HFFc6 (cell line): ENCODE measurements around the gene CCDC51. TPM values are rescaled to one million over a fixed set of nuclear protein-coding genes. Genes with fewer than 3 reads are reported as not detected.
"Not testable (repeated sequence)": the region's sequence is repeated elsewhere in the genome, so short reads cannot be mapped to it uniquely, and the experiment has no call there.

ENCODE experiments used
- DNase-seq: peaks from one replicate; pipeline ENCODE4 v3.0.0-alpha.2; 2018
- H3K27ac Mint-ChIP-seq: 2 replicates; pipeline ENCODE4 v1.8.0; 2020; ENCODE audit warnings: mild to moderate bottlenecking, mixed read lengths
- H3K27me3 Mint-ChIP-seq: 2 replicates; pipeline ENCODE4 v1.8.0; 2021; ENCODE audit warnings: mild to moderate bottlenecking, moderate library complexity, mixed read lengths; ENCODE audit not compliant: insufficient read depth
- H3K36me3 Mint-ChIP-seq: 2 replicates; pipeline ENCODE4 v1.8.0; 2021; ENCODE audit warnings: low read depth, mixed read lengths
- H3K4me1 Mint-ChIP-seq: 2 replicates; pipeline ENCODE4 v1.8.0; 2020; ENCODE audit warnings: low read depth, mixed read lengths
- H3K4me3 Mint-ChIP-seq: 2 replicates; pipeline ENCODE4 v1.8.0; 2020; ENCODE audit warnings: mild to moderate bottlenecking, moderate library complexity, mixed read lengths
- H3K9me3 Mint-ChIP-seq: 2 replicates; pipeline ENCODE4 v1.8.0; 2020; ENCODE audit warnings: mild to moderate bottlenecking, mixed read lengths
- total RNA-seq, 6 experiments: library from RNA; stranded (reverse); fragmentation: NEBNext Ultra II Directional; extraction: Animal tissue kit (Norgen Biotek cat#: 25700); gene quantifications; 2 replicates in 1 of 6; 3 replicates in 5 of 6; pipeline ENCODE4 v1.2.3, GENCODE V29; 2021
- TF ChIP-seq, protein P1 (sequence below): fragments of 200-600 bp; sonication (generic); IDR thresholded peaks from 2 replicates; pipeline ENCODE4 v1.5.0; 2021; ENCODE audit warnings: antibody characterized with exemption, mild to moderate bottlenecking

Gene CCDC51
- total RNA-seq, 6 experiments from 2014 or later, result 10.1 to 15.3 (median 12.5) TPM

DNA sequence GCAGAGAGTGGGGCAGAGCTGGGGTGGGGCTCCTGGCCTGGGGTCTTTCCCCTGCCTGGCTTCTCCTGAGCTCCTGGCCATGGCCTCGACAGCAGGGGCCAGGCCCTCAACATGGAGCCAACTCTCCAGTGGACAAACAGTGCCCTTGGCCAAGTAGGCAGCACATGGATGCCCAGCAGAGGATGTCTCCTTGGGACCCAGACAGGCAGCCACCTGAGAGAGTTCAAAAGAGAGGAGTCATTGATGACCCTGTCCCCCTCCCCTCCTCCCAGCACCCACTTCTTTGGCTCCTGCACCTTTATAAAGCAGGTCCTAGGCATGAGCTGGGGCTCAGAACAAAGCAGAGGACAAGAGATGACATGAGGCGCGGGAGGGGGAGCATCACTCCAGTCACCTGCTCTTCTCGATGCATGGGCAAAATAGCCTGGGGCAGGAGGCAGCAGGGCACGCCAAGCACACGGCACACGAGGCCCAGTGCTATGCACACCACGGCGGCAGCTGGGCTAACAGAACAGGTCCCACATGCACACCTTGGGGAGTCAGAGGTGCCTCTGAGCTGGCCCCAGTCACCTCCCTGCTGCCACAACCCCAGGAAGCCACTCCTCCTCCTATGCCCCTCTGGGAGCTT, 36.6 kb upstream of the CCDC51 start:
- Mint-ChIP-seq H3K27ac (no peak overlapping the region), H3K36me3 (peaks cover 9% of the 10 kb centered on the region), H3K27me3 (peaks cover 3% of the 10 kb centered on the region; the same call in 1 of the 2 replicates), H3K9me3 (no peaks in the 10 kb centered on the region), H3K4me3 (no peak overlapping the region), H3K4me1 (peaks cover 9% of the 10 kb centered on the region)
- DNase-seq, result no peak
- TF ChIP-seq, protein P1, sequence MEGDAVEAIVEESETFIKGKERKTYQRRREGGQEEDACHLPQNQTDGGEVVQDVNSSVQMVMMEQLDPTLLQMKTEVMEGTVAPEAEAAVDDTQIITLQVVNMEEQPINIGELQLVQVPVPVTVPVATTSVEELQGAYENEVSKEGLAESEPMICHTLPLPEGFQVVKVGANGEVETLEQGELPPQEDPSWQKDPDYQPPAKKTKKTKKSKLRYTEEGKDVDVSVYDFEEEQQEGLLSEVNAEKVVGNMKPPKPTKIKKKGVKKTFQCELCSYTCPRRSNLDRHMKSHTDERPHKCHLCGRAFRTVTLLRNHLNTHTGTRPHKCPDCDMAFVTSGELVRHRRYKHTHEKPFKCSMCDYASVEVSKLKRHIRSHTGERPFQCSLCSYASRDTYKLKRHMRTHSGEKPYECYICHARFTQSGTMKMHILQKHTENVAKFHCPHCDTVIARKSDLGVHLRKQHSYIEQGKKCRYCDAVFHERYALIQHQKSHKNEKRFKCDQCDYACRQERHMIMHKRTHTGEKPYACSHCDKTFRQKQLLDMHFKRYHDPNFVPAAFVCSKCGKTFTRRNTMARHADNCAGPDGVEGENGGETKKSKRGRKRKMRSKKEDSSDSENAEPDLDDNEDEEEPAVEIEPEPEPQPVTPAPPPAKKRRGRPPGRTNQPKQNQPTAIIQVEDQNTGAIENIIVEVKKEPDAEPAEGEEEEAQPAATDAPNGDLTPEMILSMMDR, result no peak

DNA sequence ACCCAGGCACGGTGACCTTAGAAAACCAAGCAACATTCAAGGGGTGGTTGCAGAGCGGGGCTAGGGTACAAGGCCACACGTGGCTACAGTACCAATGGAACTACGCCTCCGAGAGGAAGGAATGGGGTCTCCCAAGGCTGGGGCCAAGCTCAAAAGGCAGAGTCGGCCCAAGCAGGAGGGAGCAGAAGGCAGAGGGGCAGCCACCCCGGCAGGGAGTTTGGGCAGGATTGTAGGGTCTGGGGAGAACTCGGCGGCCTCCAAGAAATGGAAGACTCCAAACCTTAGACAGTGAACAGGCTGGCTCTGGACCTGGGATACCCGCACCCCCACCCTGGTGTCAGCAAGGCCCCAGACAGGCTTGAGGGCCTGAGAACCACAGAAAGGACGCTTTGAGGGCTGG, 35.3 kb upstream of the CCDC51 start:
- no peak overlapping the region for H3K4me3 Mint-ChIP-seq
- H3K9me3 Mint-ChIP-seq, result no peaks in the 10 kb centered on the region
- no peak overlapping the region for H3K27ac Mint-ChIP-seq
- H3K4me1 Mint-ChIP-seq, result peaks cover 9% of the 10 kb centered on the region
- H3K36me3 Mint-ChIP-seq, result peaks cover 7% of the 10 kb centered on the region
- DNase-seq, result no peak
- TF ChIP-seq, protein P1, result no peak
- peaks cover 3% of the 10 kb centered on the region; the same call in 1 of the 2 replicates for H3K27me3 Mint-ChIP-seq

DNA sequence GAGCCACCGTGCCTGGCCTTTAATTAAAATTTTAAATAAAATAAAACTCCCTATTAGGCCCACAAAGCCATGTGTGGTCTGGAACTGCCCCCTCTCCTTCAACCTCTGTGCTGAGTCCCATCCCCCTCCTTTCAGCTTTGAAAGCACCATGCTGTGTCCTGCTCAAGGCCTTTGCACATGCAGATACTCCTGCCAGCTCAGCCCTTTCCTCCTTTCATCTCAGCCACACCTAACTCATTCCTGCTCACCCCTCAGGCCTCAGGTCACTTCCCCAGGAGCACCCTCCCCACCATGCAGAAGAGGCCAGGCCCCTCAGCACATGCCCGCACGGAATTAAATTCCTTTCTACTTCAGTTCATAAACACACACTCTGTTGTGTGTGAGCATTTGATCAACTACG, 34.7 kb upstream of the CCDC51 start:
- no peak for DNase-seq
- no peaks in the 10 kb centered on the region for H3K9me3 Mint-ChIP-seq
- TF ChIP-seq, protein P1, result no peak
- peaks cover 15% of the 10 kb centered on the region for H3K4me1 Mint-ChIP-seq
- no peak overlapping the region for H3K27ac Mint-ChIP-seq
- H3K27me3 Mint-ChIP-seq, result peaks cover 3% of the 10 kb centered on the region
- peaks cover 5% of the 10 kb centered on the region; the same call in 1 of the 2 replicates for H3K36me3 Mint-ChIP-seq
- H3K4me3 Mint-ChIP-seq, result no peak overlapping the region

DNA sequence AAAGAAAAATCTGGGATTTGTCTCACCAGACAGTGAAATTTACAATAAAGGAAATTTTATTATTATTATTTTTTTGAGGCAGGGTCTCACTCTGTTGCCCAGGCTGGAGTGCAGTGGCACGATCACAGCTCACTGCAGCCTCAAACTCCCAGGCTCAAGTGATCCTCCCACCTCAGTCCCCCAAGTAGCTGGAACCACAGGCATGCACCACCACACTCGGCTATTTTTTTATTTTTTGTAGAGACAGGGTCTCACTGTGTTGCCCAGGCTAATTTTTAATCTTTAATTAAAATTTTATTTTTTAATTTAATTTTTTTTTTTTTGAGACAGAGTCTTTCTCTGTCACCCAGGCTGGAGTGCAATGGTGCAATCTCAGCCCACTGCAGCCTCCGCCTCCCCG, 34.1 kb upstream of the CCDC51 start:
- not testable (repeated sequence) for DNase-seq, H3K4me3 Mint-ChIP-seq, H3K36me3 Mint-ChIP-seq, H3K27me3 Mint-ChIP-seq, H3K9me3 Mint-ChIP-seq, H3K27ac Mint-ChIP-seq
- peaks cover 21% of the 10 kb centered on the region for H3K4me1 Mint-ChIP-seq

DNA sequence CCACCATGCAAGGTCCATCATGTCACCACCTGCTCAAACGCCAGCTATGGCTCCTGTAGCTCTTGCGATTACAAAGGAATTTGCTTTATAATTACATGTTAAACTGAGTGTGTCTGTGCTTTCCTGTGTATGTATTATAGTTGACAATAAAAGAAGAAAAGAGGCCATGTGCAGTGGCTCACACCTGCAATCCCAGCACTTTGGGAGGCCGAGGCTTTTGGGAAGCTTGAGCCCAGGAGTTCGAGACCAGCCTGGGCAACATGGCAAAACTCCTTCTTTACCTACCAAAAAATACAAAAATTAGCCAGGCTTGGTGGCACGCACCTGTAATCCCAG, 33.7 kb upstream of the CCDC51 start:
- peak overlapping the region; percentile 100 for H3K27ac Mint-ChIP-seq
- no peaks in the 10 kb centered on the region for H3K9me3 Mint-ChIP-seq
- no peak for DNase-seq
- TF ChIP-seq, protein P1, result no peak
- H3K27me3 Mint-ChIP-seq, result peaks cover 5% of the 10 kb centered on the region
- H3K4me1 Mint-ChIP-seq, result peaks cover 25% of the 10 kb centered on the region
- H3K36me3 Mint-ChIP-seq, result peaks cover 11% of the 10 kb centered on the region; the same call in 1 of the 2 replicates
- H3K4me3 Mint-ChIP-seq, result peak overlapping the region; percentile 99; the same call in 1 of the 2 replicates

DNA sequence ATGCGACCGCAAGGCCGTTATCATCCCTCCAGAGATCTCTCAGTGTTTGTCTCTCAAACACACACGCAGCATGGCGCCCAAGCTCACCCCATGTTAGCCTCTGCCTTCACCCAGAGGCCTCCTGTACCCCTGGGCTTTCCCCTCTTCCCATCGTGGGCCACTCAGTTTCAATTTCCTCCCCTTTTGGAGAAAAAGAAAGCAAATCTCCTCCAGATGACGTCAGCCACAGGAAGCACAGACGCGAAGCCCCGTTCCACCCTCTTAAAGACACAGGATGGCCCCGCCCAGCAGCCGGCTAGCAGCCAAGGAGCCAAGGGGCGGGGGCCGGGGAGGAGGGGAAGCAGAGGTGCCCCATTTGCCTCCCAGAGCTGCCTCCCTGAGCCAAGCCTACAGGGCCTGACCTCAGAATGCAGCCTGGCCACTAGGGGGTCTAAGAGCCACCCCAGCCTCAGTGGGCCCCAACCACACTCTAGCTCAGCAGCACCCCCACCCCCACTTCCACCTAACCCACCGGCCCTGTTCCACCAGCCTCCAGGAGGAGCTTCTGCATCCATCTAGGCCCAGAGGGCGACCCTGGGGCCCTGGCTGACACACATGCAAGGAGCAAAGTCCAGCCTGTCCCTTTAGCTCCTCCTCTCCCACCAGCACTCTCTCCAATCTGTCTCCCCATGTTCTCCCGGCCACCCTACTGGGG, 33.2 kb upstream of the CCDC51 start:
- H3K27ac Mint-ChIP-seq, result peak overlapping the region; percentile 100

More for the DNA sequence above, 33.2 kb upstream of the CCDC51 start:
- H3K4me3 Mint-ChIP-seq, result peak overlapping the region; percentile 99
- TF ChIP-seq, protein P1, result peak; percentile 74
- H3K36me3 Mint-ChIP-seq, result peaks cover 12% of the 10 kb centered on the region; the same call in 1 of the 2 replicates
- peaks cover 5% of the 10 kb centered on the region for H3K27me3 Mint-ChIP-seq
- peak; percentile 84 for DNase-seq
- no peaks in the 10 kb centered on the region for H3K9me3 Mint-ChIP-seq
- peaks cover 30% of the 10 kb centered on the region for H3K4me1 Mint-ChIP-seq
